RPMI8226 (cell line): Measurements from ENCODE around the gene HLA-A.

Experiments
- DNase-seq: peaks from one replicate; pipeline ENCODE4 v3.0.0-alpha.2; 2015

Gene HLA-A

DNA sequence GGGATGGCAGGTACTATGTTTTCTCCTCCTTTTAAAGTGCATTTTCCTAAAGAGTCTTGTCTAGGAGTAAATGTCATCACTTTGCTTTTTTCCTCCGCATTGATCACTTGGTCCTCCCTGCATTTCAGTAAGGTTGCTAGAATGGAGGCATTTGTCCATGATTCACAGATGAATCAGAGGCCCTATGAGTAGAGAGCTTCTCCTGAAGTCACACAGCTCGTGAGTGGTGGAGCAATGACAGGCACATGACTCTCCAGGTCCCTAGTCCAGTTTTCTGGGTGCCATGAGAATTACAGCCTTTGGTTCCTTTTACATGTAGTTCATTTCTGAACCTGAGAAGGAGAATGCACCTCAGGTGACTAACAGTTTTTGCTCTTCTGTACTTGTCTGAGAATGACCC lies 50.5 kb downstream of the HLA-A start:
- DNase-seq = no peak

- no peak for DNase-seq
Measured at GRCh38 chr6:29994826-29995225, 52.5 kb downstream of the HLA-A start.

- DNase-seq = no peak
Measured at GRCh38 chr6:29995340-29995777, 53.0 kb downstream of the HLA-A start.
